Fibroblast of lung (primary cell): Measurements from ENCODE around the gene DLK2.

Experiments
- CTCF ChIP-seq, 2 donors: IDR thresholded peaks in 1 of 2; conservative IDR thresholded peaks in 1 of 2; 1 replicate in 1 of 2; 2 replicates in 1 of 2; pipeline ENCODE4 v1.5.1; 2011 to 2012; ENCODE audit warnings: low read length in 2 of 2, control low read depth in 1 of 2, inconsistent platforms in 1 of 2, low read depth in 1 of 2, mild to moderate bottlenecking in 1 of 2
- EZH2 ChIP-seq: IDR thresholded peaks from 2 replicates; pipeline ENCODE4 v1.5.1; 2012; ENCODE audit warnings: low read length, control low read depth, mild to moderate bottlenecking; ENCODE audit errors: missing control alignments

DNA sequence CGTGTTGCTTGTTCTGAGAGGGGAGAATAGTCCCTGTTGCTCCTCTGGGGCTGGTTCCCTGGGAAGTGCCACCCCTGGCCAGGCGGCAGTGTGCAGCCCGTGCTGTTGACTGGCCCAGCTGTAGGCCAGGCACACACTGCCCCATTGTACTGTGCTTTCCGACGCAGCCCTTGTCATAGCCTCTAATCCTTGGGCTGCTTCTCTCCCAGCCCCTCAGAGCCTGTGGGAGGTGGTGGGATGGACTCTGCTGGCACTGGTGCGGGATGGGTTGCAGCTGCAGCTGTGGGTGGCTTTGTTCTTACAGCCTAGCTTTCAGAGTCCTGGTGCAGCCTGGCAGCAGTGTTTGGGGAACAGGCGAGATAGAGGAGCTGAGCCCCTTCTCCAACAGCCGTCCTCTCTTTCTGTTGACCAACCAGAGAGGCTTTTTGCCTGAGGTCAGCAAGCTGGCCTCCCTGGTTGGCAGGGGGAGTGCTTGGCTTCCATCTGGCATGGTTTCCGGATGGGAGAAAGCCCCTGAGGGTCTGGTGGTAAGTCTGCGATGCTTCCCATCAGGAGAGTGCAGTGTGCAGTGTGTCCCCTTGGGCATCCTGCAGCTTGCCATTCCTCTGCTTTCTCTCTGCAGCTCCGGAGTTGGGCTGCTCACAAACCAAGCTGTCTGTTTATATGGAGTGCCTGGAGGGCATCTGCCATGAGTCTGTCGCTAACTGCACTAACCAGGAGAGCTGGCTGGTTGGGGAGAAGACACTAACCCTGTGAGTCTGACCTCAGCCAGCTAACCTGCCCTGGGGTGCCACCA lies 34.1 kb upstream of the DLK2 start:
- TF ChIP-seq CTCF (conservative IDR thresholded peaks at IDR 0.05 in 1 of 2, IDR thresholded peaks at IDR 0.05 in 1 of 2; ENCODE audit: low read depth in 1 of 2, low read length in 2 of 2) (no peak), EZH2 (no peak)
